HepG2 (cell line): ENCODE results near the gene MXD1. TPM values are rescaled to one million over a fixed set of nuclear protein-coding genes. Genes with fewer than 3 reads are reported as not detected.
A peak's percentile ranks its signal among the peaks of the same experiment; 100 is the strongest.

Experiments used
- ARHGAP35 ChIP-seq: sonication (generic); formaldehyde crosslinking; IDR thresholded peaks from 2 replicates; pipeline ENCODE4 v1.9.0; 2022; ENCODE audit warnings: mild to moderate bottlenecking, inconsistent platforms, moderate library complexity, missing genetic modification reagents, borderline replicate concordance
- ATF6 ChIP-seq: sonication (generic); formaldehyde crosslinking; conservative IDR thresholded peaks from 2 replicates; pipeline ENCODE4 v1.4.0; 2020; ENCODE audit warnings: missing genetic modification reagents
- ETV5 ChIP-seq: IDR thresholded peaks from 2 replicates; pipeline ENCODE4 v1.6.1; 2018; ENCODE audit warnings: missing biosample characterization, missing genetic modification reagents, inconsistent platforms, borderline replicate concordance
- FOSL2 ChIP-seq: sonication (generic); formaldehyde crosslinking; IDR thresholded peaks from 2 replicates; pipeline ENCODE4 v1.4.0; 2020; ENCODE audit warnings: missing genetic modification reagents
- FOXA1 ChIP-seq, 2 experiments: fragments of 450-650 bp in 1 of 2; sonication (generic) in 1 of 2; formaldehyde crosslinking in 1 of 2; IDR thresholded peaks; 2 replicates each; pipeline versions ENCODE4 v1.4.0 to v1.6.1; 2016 to 2020; ENCODE audit warnings: missing genetic modification reagents in 1 of 2
- HNF1B ChIP-seq: sonication (generic); formaldehyde crosslinking; IDR thresholded peaks from 2 replicates; pipeline ENCODE4 v1.5.1; 2020; ENCODE audit warnings: mild to moderate bottlenecking, moderate library complexity, missing genetic modification reagents
- HNF4G ChIP-seq, 2 experiments: sonication (generic) in 1 of 2; formaldehyde crosslinking in 1 of 2; IDR thresholded peaks; 2 replicates each; pipeline versions ENCODE4 v1.4.0 to v1.6.1; 2011 to 2020; ENCODE audit warnings: borderline replicate concordance in 2 of 2, low read depth in 2 of 2, mild to moderate bottlenecking in 2 of 2, low read length in 1 of 2, missing genetic modification reagents in 1 of 2, moderate library complexity in 1 of 2
- KDM3A ChIP-seq: IDR thresholded peaks from 2 replicates; pipeline ENCODE4 v1.6.1; 2018; ENCODE audit warnings: low read depth, missing compliant biosample characterization
- MIER3 ChIP-seq: IDR thresholded peaks from 2 replicates; pipeline ENCODE4 v1.6.1; 2016; ENCODE audit warnings: missing compliant biosample characterization, borderline replicate concordance
- MXI1 ChIP-seq: IDR thresholded peaks from 3 replicates; pipeline ENCODE4 v1.6.1; 2012; ENCODE audit warnings: low read depth, low read length, inconsistent platforms, borderline replicate concordance
- NONO ChIP-seq, 2 experiments: fragments of 450-650 bp in 1 of 2; sonication (generic) in 1 of 2; formaldehyde crosslinking in 1 of 2; IDR thresholded peaks in 1 of 2; conservative IDR thresholded peaks in 1 of 2; 2 replicates each; pipeline versions ENCODE4 v1.6.1 to v1.8.0; 2017 to 2022; ENCODE audit warnings: mild to moderate bottlenecking in 1 of 2, missing genetic modification reagents in 1 of 2, moderate library complexity in 1 of 2
- PITX1 ChIP-seq: sonication (generic); formaldehyde crosslinking; IDR thresholded peaks from 2 replicates; pipeline ENCODE4 v1.5.1; 2020; ENCODE audit warnings: mild to moderate bottlenecking, missing genetic modification reagents
- STAG1 ChIP-seq: sonication (generic); formaldehyde crosslinking; IDR thresholded peaks from 2 replicates; pipeline ENCODE4 v1.4.0; 2020; ENCODE audit warnings: missing genetic modification reagents
- THAP11 ChIP-seq: IDR thresholded peaks from 2 replicates; pipeline ENCODE4 v1.6.1; 2016; ENCODE audit warnings: missing biosample characterization, missing genetic modification reagents
- TMF1 ChIP-seq: sonication (generic); formaldehyde crosslinking; IDR thresholded peaks from 2 replicates; pipeline ENCODE4 v1.8.1; 2022; ENCODE audit warnings: low read depth, missing genetic modification reagents
- XRCC5 ChIP-seq: fragments of 200-400 bp; formaldehyde crosslinking; optimal IDR thresholded peaks from 2 replicates; pipeline ENCODE3; 2017; ENCODE audit warnings: mild to moderate bottlenecking, low read length
- ZBTB20 ChIP-seq: sonication (generic); formaldehyde crosslinking; IDR thresholded peaks from 2 replicates; pipeline ENCODE4 v1.8.1; 2023; ENCODE audit warnings: missing genetic modification reagents, low read depth, mild to moderate bottlenecking, borderline replicate concordance
- ZNF274 ChIP-seq: sonication (generic); formaldehyde crosslinking; IDR thresholded peaks from 2 replicates; pipeline ENCODE4 v1.5.1; 2020; ENCODE audit warnings: mild to moderate bottlenecking, missing genetic modification reagents
- ZNF574 ChIP-seq: sonication (generic); formaldehyde crosslinking; IDR thresholded peaks from 2 replicates; pipeline ENCODE4 v1.4.0; 2020; ENCODE audit warnings: missing genetic modification reagents
- ZSCAN12 ChIP-seq: sonication (generic); formaldehyde crosslinking; IDR thresholded peaks from 2 replicates; pipeline ENCODE4 v1.9.0; 2021; ENCODE audit warnings: mild to moderate bottlenecking, missing genetic modification reagents
- polyA plus RNA-seq, 8 experiments: library from polyadenylated mRNA; depleted of rRNA in 3 of 8; stranded (reverse) in 7 of 8; unstranded in 1 of 8; fragments of >200 nt; fragmentation: Illumina TruSeq in 4 of 8; extraction: Trizol in 4 of 8; gene quantifications; 2 replicates each; pipeline versions ENCODE4 v1.2.1 to v1.2.3, GENCODE V29; 2011 to 2016; ENCODE audit warnings: low read depth in 4 of 8, missing spikeins in 1 of 8, mixed read lengths in 1 of 8; ENCODE audit not compliant: insufficient read depth in 1 of 8
- total RNA-seq, 5 experiments: library from RNA; depleted of rRNA; stranded (reverse); fragments of >200 nt; fragmentation: Illumina TruSeq; extraction: Trizol; gene quantifications; 2 replicates each; pipeline ENCODE4 v1.2.3, GENCODE V29; 2016; ENCODE audit warnings: low read depth in 1 of 5

Gene MXD1
- total and polyA plus RNA-seq, 2 of the 13 experiments (the other 11 are each of a cell fraction or from before 2014, with no cell fraction given) = 6.4 to 14.9 TPM

GRCh38 chr2:69933839-69934613, 19.1 kb downstream of the MXD1 start (continued):
- TF ChIP-seq PITX1 (CRISPR knock-in tag) = peak; percentile 82; the same call in 1 of the 2 replicates
- no peak for TF ChIP-seq FOXA1 (IDR thresholded peaks at IDR 0.05)
- TF ChIP-seq FOXA1 (CRISPR knock-in tag; IDR thresholded peaks at IDR 0.05) = peak; percentile 81
- peak; percentile 69; the same call in 1 of the 3 replicates for TF ChIP-seq MXI1
- no peak for TF ChIP-seq NONO (IDR thresholded peaks at IDR 0.05)
- TF ChIP-seq NONO (CRISPR knock-in tag; conservative IDR thresholded peaks at IDR 0.05) = peak; percentile 45; the same call in 1 of the 2 replicates
- no peak for TF ChIP-seq TMF1 (CRISPR knock-in tag)
- no peak for TF ChIP-seq ZNF274 (CRISPR knock-in tag)
- peak; percentile 76 for TF ChIP-seq FOSL2 (CRISPR knock-in tag)
- no peak for TF ChIP-seq ARHGAP35 (CRISPR knock-in tag)
- TF ChIP-seq HNF1B (CRISPR knock-in tag) = peak; percentile 70
- TF ChIP-seq THAP11 (CRISPR knock-in tag) = peak; percentile 32; the same call in 1 of the 2 replicates
- no peak for TF ChIP-seq ATF6 (CRISPR knock-in tag)
- TF ChIP-seq KDM3A = 0 out of 2 replicates have a peak, but pooled peaks have one; percentile 53
- TF ChIP-seq STAG1 (CRISPR knock-in tag) = peak; percentile 24; the same call in 1 of the 2 replicates
- no peak for TF ChIP-seq ZSCAN12 (CRISPR knock-in tag)
- peak; percentile 41 for TF ChIP-seq XRCC5
- peak; percentile 19; the same call in 1 of the 2 replicates for TF ChIP-seq ZBTB20 (CRISPR knock-in tag)
- no peak for TF ChIP-seq ZNF574 (CRISPR knock-in tag)
- peak; percentile 95 for TF ChIP-seq HNF4G (IDR thresholded peaks at IDR 0.05; ENCODE audit: borderline replicate concordance, low read depth, low read length)
- TF ChIP-seq HNF4G (CRISPR knock-in tag; IDR thresholded peaks at IDR 0.05; ENCODE audit: borderline replicate concordance, low read depth) = peak; percentile 92
- TF ChIP-seq MIER3 (CRISPR knock-in tag) = peak; percentile 58; the same call in 1 of the 2 replicates
- TF ChIP-seq ETV5 (CRISPR knock-in tag) = peak; percentile 37; the same call in 1 of the 2 replicates
